ENCODE results near the gene ZNF222. TPM values are rescaled to one million over a fixed set of nuclear protein-coding genes. Genes with fewer than 3 reads are reported as not detected.

Gene ZNF222
- total RNA-seq, 1 experiment from 2014 or later: 9.2 TPM

DNA sequence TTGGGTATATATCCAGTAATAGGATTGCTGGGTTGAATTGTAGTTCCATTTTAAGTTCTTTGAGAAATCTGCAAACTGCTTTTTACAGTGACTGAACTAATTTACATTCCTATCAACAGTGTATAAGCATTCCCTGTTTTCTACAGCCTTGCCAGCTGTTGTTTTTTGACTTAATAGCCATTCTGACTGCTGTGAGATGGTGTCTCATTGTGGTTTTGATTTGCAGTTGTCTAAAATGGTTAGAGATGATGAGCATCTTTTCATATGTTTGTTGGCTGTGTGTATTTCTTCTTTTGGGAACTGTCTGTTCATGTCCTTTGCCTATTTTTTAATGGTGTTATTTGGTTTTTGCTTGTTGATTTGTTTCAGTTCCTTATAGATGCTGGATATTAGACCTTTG, 4.0 kb upstream of the ZNF222 start:
- Histone ChIP-seq H3K4me1 (peaks cover 4% of the 10 kb centered on the region; the same call in 1 of the 2 replicates), H3K27me3 (no peaks in the 10 kb centered on the region), H3K9me3 (replicated peaks) (no peaks in the 10 kb centered on the region), H3K27ac (no peak overlapping the region), H3K36me3 (no peaks in the 10 kb centered on the region), H3K4me3 (no peak overlapping the region)
- DNase-seq: no peak

DNA sequence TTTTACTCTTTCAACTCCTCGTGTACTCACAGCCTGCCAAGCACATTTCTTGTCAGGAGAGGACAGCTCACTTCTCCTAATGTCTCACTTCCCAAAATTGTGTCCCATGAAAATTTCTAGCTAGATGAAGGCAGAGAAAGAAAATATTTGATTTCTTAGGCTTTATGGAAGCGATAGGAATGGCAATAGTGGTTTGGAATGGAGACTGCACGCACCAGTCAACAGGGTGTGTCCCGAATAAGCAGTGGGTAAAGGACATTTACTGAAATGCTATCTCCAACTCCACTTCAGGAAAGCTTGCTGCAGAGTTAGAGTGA, 321 bp upstream of the ZNF222 start:
- no peak for DNase-seq
- H3K4me1 ChIP-seq: peaks cover 4% of the 10 kb centered on the region; the same call in 1 of the 2 replicates
- no peaks in the 10 kb centered on the region for H3K9me3 ChIP-seq (replicated peaks)
- H3K27me3 ChIP-seq: no peaks in the 10 kb centered on the region
- H3K36me3 ChIP-seq: peaks cover 20% of the 10 kb centered on the region
- peak overlapping the region; percentile 65 for H3K27ac ChIP-seq
- H3K4me3 ChIP-seq: peak overlapping the region; percentile 83

- H3K9me3 ChIP-seq (replicated peaks): no peaks in the 10 kb centered on the region; the same call in 1 of the 2 replicates
- no peak overlapping the region for H3K27ac ChIP-seq
- no peak overlapping the region for H3K4me3 ChIP-seq
- no peaks in the 10 kb centered on the region for H3K27me3 ChIP-seq
- DNase-seq: no peak
- H3K36me3 ChIP-seq: peaks cover 34% of the 10 kb centered on the region
- peaks cover 4% of the 10 kb centered on the region; the same call in 1 of the 2 replicates for H3K4me1 ChIP-seq
These were observed 1.4 kb downstream of the ZNF222 start for GRCh38 chr19:44026622-44027021.

- Histone ChIP-seq H3K27ac (no peak overlapping the region), H3K4me1 (no peaks in the 10 kb centered on the region), H3K36me3 (peaks cover 45% of the 10 kb centered on the region), H3K9me3 (replicated peaks) (peaks cover 7% of the 10 kb centered on the region), H3K4me3 (no peak overlapping the region), H3K27me3 (no peaks in the 10 kb centered on the region)
- DNase-seq: no peak
These were observed 6.9 kb downstream of the ZNF222 start for GRCh38 chr19:44032001-44032610.

- H3K4me1 ChIP-seq: no peaks in the 10 kb centered on the region
- H3K27ac ChIP-seq: no peak overlapping the region
- H3K27me3 ChIP-seq: no peaks in the 10 kb centered on the region
- H3K9me3 ChIP-seq (replicated peaks): peaks cover 6% of the 10 kb centered on the region; the same call in 1 of the 2 replicates
- no peak for DNase-seq
- no peak overlapping the region for H3K4me3 ChIP-seq
- H3K36me3 ChIP-seq: no peaks in the 10 kb centered on the region
These were observed 17.0 kb downstream of the ZNF222 start for GRCh38 chr19:44042147-44042546.

- peaks cover 9% of the 10 kb centered on the region for H3K36me3 ChIP-seq
- no peak for DNase-seq
- no peak overlapping the region for H3K27ac ChIP-seq
- no peaks in the 10 kb centered on the region for H3K27me3 ChIP-seq
- no peaks in the 10 kb centered on the region for H3K4me1 ChIP-seq
- peak overlapping the region; percentile 72 for H3K4me3 ChIP-seq
- peaks cover 8% of the 10 kb centered on the region; the same call in 1 of the 2 replicates for H3K9me3 ChIP-seq (replicated peaks)
These were observed 25.8 kb downstream of the ZNF222 start for GRCh38 chr19:44050740-44051649.

DNA sequence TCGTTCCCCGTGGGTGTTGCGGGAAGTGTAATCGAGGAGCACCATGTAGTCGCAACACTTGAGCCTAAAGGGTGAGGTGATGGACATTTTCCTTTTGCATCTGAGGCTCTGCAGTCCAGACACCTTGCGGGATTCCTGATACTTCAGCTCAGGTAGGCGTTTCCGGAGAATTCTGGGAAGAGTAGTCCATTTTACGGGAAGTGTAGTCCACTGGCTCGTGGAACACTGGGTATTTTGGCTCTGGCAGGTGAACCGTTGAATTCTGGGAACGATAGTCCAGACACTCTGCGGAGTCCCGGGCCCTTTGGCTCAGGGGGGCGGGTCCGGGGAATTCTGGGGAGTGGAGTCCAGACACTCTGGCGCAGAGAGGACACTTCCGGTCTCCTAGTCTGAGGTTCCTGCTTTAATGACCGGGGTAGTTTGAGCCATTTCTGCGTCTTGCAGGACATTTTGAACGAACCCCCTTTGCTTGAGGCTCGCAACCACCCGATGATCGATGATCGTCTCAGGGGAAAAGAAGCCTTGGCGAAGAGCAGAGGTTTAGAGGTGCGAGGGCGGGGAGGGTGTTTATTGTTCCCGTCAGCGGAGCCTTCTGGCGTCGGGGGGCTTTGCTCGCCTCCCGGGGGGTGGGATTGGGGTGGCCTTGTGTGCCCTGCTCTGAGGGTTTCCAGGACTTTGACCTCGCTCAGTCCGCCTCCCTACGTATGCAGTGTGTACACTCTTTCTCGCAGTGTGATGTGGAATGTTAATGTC, 26.6 kb downstream of the ZNF222 start, which contains the start of gene ZNF223:
Gene ZNF223 (plus strand): TSS at position 387 of the 753 bp plus-strand sequence. CDS start 3,141 bp downstream, outside the sequence.
- Histone ChIP-seq H3K27me3 (no peaks in the 10 kb centered on the region), H3K27ac (peak within 1 kb of the TSS; percentile 40; the same call in 1 of the 2 replicates), H3K4me1 (no peaks in the 10 kb centered on the region), H3K9me3 (replicated peaks) (peaks cover 8% of the 10 kb centered on the region; the same call in 1 of the 2 replicates), H3K4me3 (peak within 1 kb of the TSS; percentile 72), H3K36me3 (peaks cover 11% of the 10 kb centered on the region)
- DNase-seq: peak; percentile 94 to 96

DNA sequence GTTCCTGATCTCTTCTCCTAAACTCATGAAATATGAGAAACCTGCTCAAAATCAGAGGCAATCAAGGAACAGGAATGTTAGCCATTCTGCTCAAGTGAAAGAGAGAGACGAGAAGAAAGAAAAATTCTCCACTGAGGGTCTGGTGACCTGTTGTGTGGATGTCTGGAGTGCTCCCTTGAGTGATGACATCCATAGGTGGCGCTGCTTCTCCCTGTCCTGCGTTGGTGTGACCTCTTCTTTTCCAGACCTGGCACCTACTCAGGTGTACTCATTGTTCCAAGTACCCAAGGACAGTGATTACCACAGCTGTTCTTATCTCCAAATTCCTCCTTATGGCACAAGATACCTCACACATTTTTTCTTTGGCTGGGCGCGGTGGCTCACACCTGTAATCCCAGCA, 30.7 kb downstream of the ZNF222 start:
- DNase-seq: no peak
- H3K27me3 ChIP-seq: no peaks in the 10 kb centered on the region
- no peaks in the 10 kb centered on the region for H3K4me1 ChIP-seq
- H3K4me3 ChIP-seq: no peak overlapping the region
- no peak overlapping the region for H3K27ac ChIP-seq
- H3K9me3 ChIP-seq (replicated peaks): 0 out of 2 replicates have a peak, but pooled peaks cover 3% of the 10 kb centered on the region
- peaks cover 14% of the 10 kb centered on the region for H3K36me3 ChIP-seq

DNA sequence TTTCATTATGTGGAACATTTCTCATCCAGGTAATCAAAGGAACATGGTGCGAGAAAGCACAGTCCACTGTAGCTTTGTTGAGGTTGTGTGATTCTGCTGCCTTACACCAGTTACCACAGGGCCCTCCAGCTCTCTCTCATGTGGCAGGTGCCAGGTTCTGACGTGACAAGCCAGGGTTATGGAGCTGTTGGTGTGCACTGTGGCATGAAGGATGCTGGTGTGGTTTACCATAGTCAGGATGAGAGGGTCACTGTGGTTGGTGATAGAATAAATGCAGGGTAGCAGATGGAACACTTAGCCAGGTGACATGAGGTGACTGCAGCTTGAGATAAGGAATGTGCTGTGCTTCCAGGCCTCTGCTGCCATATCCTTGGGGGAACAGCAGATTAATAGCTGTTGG, 34.0 kb downstream of the ZNF222 start:
- no peaks in the 10 kb centered on the region for H3K4me1 ChIP-seq
- H3K9me3 ChIP-seq (replicated peaks): 0 out of 2 replicates have a peak, but pooled peaks cover 3% of the 10 kb centered on the region
- no peaks in the 10 kb centered on the region for H3K27me3 ChIP-seq
- DNase-seq: no peak
- H3K27ac ChIP-seq: no peak overlapping the region
- H3K36me3 ChIP-seq: peaks cover 20% of the 10 kb centered on the region
- H3K4me3 ChIP-seq: no peak overlapping the region

DNA sequence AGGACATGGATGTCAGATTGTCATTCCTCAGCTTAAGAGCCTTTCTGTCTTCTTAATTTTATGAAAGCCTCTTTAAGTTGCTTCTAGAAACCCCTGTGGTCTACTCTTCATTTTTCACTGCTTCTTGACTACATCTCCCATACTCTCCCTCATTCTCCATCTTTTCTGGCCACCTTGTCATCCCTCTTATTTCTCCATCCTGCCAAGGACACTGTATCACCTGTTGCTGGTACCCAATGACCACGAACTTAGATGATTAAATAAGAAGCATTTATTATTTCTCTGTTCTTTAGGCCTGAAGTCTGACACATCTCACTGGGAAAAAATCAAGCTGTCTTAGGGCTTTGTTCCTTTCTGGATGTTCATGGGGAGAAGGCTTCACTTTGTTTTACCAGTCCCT, 35.9 kb downstream of the ZNF222 start:
- no peak overlapping the region for H3K4me3 ChIP-seq
- no peak overlapping the region for H3K27ac ChIP-seq
- peaks cover 23% of the 10 kb centered on the region for H3K36me3 ChIP-seq
- no peak for DNase-seq
- H3K27me3 ChIP-seq: no peaks in the 10 kb centered on the region
- peaks cover 7% of the 10 kb centered on the region; the same call in 1 of the 2 replicates for H3K9me3 ChIP-seq (replicated peaks)
- H3K4me1 ChIP-seq: no peaks in the 10 kb centered on the region

GRCh38 chr19:44066305-44066704, 41.1 kb downstream of the ZNF222 start:
- Histone ChIP-seq H3K27ac (no peak overlapping the region), H3K27me3 (no peaks in the 10 kb centered on the region), H3K36me3 (peaks cover 36% of the 10 kb centered on the region), H3K4me3 (no peak overlapping the region), H3K9me3 (replicated peaks) (peaks cover 13% of the 10 kb centered on the region), H3K4me1 (no peaks in the 10 kb centered on the region)
- DNase-seq: no peak

DNA sequence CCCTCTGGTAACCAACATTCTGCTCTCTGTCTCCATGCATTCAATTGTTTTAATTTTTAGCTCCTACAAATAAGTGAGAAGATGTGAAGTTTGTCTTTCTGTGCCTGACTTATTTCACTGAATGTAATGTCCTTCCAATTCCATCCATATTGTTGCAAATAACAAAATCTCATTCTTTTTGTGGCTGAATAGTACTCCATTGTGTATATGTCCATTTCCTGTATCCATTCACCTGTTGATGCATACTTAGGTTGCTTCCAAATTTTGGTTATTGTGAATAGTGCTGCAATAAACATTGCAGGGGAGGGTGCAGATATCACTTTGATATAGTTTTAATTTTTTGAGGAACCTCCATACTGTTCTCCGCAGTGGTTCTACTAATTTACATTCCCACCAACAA, 44.2 kb downstream of the ZNF222 start:
- Histone ChIP-seq H3K36me3 (peaks cover 29% of the 10 kb centered on the region), H3K27me3 (no peaks in the 10 kb centered on the region), H3K27ac (no peak overlapping the region), H3K4me3 (no peak overlapping the region), H3K9me3 (replicated peaks) (peaks cover 13% of the 10 kb centered on the region), H3K4me1 (no peaks in the 10 kb centered on the region)
- no peak for DNase-seq

DNA sequence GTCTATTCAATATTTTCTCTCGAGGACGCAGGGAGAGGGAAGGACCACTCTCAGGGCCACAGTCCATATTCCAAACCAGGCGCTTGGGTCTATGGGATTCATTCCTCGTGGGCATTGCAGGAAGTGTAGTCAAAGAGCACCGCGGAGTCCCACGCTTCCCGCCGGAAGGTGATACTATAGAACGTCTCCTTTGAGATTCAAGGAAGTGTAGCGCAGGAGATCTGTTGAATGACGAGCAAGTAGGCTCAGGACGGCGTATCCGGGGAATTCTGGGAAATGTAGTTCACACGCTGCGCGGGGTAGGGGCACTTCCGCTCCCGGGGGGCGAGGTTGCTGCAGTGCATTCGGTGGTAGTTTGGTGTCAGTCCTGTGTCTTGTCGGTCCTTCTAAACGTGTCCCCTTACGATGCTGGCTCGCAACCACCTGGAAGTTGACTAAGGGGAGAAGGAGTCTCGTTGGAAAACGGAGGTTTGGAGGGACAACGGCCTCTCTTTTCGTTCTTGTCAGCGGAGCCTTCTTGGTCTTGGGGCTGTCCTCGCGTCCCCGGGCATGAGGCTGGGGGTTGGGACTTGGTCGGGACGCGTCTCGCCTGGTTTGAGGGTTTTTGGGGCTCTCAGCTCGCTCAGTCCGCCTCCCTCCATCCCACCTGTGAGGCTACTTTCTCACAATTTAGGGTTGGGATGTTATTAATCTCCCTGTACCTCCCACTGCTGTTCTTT, 46.8 kb downstream of the ZNF222 start, which contains the start of gene ZNF284:
Gene ZNF284 (plus strand): TSS at position 336 of the 719 bp plus-strand sequence. CDS start 4,231 bp downstream, outside the sequence.
- Histone ChIP-seq H3K27me3 (no peaks in the 10 kb centered on the region), H3K4me1 (no peaks in the 10 kb centered on the region), H3K36me3 (peaks cover 10% of the 10 kb centered on the region; the same call in 1 of the 2 replicates), H3K4me3 (peak within 1 kb of the TSS; percentile 67), H3K27ac (peak within 1 kb of the TSS; percentile 49), H3K9me3 (replicated peaks) (no peaks in the 10 kb centered on the region; the same call in 1 of the 2 replicates)
- DNase-seq: peak; percentile 91 to 95

Data from SJCRH30 (cell line).